ENCODE data around the gene INPP4A. TPM values are rescaled to one million over a fixed set of nuclear protein-coding genes. Genes with fewer than 3 reads are reported as not detected.

Gene INPP4A
- polyA plus RNA-seq, 1 donor from 2014 or later: 51.4 TPM

DNA sequence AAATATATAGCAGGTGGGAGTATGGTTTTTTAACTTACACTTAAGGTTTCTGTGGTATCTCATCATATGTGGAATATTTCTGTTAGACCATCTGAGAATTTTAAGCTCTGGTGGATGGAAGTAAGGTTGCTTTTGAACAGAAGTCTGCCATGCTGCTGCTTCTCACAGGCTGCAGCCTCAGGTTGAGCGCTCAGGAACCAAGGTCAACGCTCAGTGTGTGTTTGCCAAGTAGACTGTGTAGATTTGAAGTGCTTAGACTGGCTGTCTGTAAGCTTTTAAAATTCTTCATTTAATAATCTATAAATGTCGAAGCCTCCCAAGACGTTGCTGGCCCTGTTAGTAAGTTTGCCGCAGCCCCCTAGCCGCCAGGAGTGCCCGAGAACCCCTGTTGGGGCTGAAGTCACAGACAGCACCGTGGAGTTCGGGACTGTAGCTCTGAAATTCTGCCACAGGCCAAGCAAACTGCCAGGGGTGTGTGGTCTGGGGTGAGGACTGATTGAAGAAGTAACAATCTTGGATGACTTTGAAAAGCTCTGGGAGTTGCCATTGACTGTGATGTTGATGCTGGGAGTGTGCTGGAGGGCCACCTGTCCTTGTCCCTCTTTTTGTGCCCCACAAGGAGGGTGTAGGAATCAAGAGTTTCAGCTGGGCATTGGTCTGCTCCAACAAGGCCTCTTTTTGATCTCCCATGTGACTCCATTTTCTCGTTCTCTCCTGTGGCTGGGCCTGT lies 26.9 kb downstream of the INPP4A start:
- H3K27ac ChIP-seq (ENCODE audit: low read length): no peak overlapping the region
- no peaks in the 10 kb centered on the region for H3K36me3 ChIP-seq (ENCODE audit: insufficient read depth, low read length)
- H3K79me2 ChIP-seq (replicated peaks; ENCODE audit: insufficient read depth, low read length): peaks cover 13% of the 10 kb centered on the region
- H4K20me1 ChIP-seq (ENCODE audit: insufficient read depth): no peaks in the 10 kb centered on the region
- H3K9me2 ChIP-seq (ENCODE audit: insufficient read depth, low read length): no peaks in the 10 kb centered on the region
- TF ChIP-seq TAF1 (IDR thresholded peaks at IDR 0.05; ENCODE audit: low read depth) (no peak), POLR2AphosphoS5 (IDR thresholded peaks at IDR 0.05) (no peak), MXI1 (conservative IDR thresholded peaks at IDR 0.05; ENCODE audit: poor library complexity, severe bottlenecking) (no peak), RAD21 (conservative IDR thresholded peaks at IDR 0.05) (no peak), EZH2 (IDR thresholded peaks at IDR 0.05; ENCODE audit: borderline replicate concordance, insufficient read depth, low read length, poor library complexity, severe bottlenecking) (no peak), SMC3 (conservative IDR thresholded peaks at IDR 0.05; ENCODE audit: poor library complexity) (no peak), EP300 (conservative IDR thresholded peaks at IDR 0.05; ENCODE audit: poor library complexity, severe bottlenecking) (no peak)
- TF ChIP-seq, protein P1, sequence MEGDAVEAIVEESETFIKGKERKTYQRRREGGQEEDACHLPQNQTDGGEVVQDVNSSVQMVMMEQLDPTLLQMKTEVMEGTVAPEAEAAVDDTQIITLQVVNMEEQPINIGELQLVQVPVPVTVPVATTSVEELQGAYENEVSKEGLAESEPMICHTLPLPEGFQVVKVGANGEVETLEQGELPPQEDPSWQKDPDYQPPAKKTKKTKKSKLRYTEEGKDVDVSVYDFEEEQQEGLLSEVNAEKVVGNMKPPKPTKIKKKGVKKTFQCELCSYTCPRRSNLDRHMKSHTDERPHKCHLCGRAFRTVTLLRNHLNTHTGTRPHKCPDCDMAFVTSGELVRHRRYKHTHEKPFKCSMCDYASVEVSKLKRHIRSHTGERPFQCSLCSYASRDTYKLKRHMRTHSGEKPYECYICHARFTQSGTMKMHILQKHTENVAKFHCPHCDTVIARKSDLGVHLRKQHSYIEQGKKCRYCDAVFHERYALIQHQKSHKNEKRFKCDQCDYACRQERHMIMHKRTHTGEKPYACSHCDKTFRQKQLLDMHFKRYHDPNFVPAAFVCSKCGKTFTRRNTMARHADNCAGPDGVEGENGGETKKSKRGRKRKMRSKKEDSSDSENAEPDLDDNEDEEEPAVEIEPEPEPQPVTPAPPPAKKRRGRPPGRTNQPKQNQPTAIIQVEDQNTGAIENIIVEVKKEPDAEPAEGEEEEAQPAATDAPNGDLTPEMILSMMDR (IDR thresholded peaks at IDR 0.05; ENCODE audit: poor library complexity, severe bottlenecking): no peak
- TF ChIP-seq, protein P2, sequence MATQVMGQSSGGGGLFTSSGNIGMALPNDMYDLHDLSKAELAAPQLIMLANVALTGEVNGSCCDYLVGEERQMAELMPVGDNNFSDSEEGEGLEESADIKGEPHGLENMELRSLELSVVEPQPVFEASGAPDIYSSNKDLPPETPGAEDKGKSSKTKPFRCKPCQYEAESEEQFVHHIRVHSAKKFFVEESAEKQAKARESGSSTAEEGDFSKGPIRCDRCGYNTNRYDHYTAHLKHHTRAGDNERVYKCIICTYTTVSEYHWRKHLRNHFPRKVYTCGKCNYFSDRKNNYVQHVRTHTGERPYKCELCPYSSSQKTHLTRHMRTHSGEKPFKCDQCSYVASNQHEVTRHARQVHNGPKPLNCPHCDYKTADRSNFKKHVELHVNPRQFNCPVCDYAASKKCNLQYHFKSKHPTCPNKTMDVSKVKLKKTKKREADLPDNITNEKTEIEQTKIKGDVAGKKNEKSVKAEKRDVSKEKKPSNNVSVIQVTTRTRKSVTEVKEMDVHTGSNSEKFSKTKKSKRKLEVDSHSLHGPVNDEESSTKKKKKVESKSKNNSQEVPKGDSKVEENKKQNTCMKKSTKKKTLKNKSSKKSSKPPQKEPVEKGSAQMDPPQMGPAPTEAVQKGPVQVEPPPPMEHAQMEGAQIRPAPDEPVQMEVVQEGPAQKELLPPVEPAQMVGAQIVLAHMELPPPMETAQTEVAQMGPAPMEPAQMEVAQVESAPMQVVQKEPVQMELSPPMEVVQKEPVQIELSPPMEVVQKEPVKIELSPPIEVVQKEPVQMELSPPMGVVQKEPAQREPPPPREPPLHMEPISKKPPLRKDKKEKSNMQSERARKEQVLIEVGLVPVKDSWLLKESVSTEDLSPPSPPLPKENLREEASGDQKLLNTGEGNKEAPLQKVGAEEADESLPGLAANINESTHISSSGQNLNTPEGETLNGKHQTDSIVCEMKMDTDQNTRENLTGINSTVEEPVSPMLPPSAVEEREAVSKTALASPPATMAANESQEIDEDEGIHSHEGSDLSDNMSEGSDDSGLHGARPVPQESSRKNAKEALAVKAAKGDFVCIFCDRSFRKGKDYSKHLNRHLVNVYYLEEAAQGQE (IDR thresholded peaks at IDR 0.05; ENCODE audit: borderline replicate concordance): no peak
- no peaks in the 10 kb centered on the region for H3K27me3 ChIP-seq (ENCODE audit: insufficient read depth, low read depth, low read length)
- H3K4me2 ChIP-seq (ENCODE audit: low read length): no peak overlapping the region
- H3K9me3 ChIP-seq (ENCODE audit: low read length): no peaks in the 10 kb centered on the region
- no peaks in the 10 kb centered on the region for H3F3A ChIP-seq (ENCODE audit: insufficient read depth, low read length, poor library complexity, severe bottlenecking)
- no peak overlapping the region for H2AFZ ChIP-seq (ENCODE audit: low read depth, low read length)
- H3K9ac ChIP-seq (ENCODE audit: low read length): no peak overlapping the region
- no peak overlapping the region for H3K4me3 ChIP-seq (ENCODE audit: low read length)

DNA sequence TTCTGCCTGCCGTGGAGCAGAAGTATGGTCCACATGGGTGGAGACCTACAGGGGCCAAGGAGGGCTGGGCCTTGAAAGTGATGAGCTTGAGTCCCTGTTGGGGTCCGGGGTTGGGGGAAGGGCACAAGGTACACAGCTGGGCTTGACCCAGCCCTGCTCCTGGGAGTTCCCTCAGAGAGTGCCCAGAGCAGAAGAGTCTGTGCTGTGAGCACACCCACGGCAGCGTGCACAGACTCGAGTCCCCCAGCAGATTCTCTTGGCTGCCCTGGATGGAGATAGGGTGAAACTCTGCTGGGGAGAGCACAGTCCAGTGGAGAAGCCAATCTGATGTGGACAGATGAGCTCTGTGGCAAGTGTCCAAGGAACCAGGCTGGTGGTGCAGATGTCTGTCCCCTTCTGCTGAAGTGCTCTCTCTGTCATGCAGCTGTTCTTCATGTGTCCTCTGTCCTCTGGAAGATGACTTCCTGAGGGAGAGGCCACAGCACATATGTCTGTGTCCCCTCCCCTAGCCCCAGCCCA lies 27.5 kb downstream of the INPP4A start:
- no peak overlapping the region for H3K9ac ChIP-seq (ENCODE audit: low read length)
- no peaks in the 10 kb centered on the region for H3K9me2 ChIP-seq (ENCODE audit: insufficient read depth, low read length)
- H3K4me2 ChIP-seq (ENCODE audit: low read length): no peak overlapping the region
- no peak overlapping the region for H3K4me3 ChIP-seq (ENCODE audit: low read length)
- H4K20me1 ChIP-seq (ENCODE audit: insufficient read depth): no peaks in the 10 kb centered on the region
- H3K79me2 ChIP-seq (replicated peaks; ENCODE audit: insufficient read depth, low read length): peaks cover 11% of the 10 kb centered on the region
- H3K27ac ChIP-seq (ENCODE audit: low read length): no peak overlapping the region
- no peak overlapping the region for H2AFZ ChIP-seq (ENCODE audit: low read depth, low read length)
- TF ChIP-seq, protein P2 (IDR thresholded peaks at IDR 0.05; ENCODE audit: borderline replicate concordance): no peak
- TF ChIP-seq, protein P1 (IDR thresholded peaks at IDR 0.05; ENCODE audit: poor library complexity, severe bottlenecking): no peak
- TF ChIP-seq RAD21 (conservative IDR thresholded peaks at IDR 0.05) (no peak), EP300 (conservative IDR thresholded peaks at IDR 0.05; ENCODE audit: poor library complexity, severe bottlenecking) (no peak), POLR2AphosphoS5 (IDR thresholded peaks at IDR 0.05) (no peak), MXI1 (conservative IDR thresholded peaks at IDR 0.05; ENCODE audit: poor library complexity, severe bottlenecking) (no peak), TAF1 (IDR thresholded peaks at IDR 0.05; ENCODE audit: low read depth) (no peak), SMC3 (conservative IDR thresholded peaks at IDR 0.05; ENCODE audit: poor library complexity) (no peak), EZH2 (IDR thresholded peaks at IDR 0.05; ENCODE audit: borderline replicate concordance, insufficient read depth, low read length, poor library complexity, severe bottlenecking) (no peak)
- H3K27me3 ChIP-seq (ENCODE audit: insufficient read depth, low read depth, low read length): no peaks in the 10 kb centered on the region
- no peaks in the 10 kb centered on the region for H3K36me3 ChIP-seq (ENCODE audit: insufficient read depth, low read length)
- H3K9me3 ChIP-seq (ENCODE audit: low read length): no peaks in the 10 kb centered on the region
- H3F3A ChIP-seq (ENCODE audit: insufficient read depth, low read length, poor library complexity, severe bottlenecking): no peaks in the 10 kb centered on the region
